WTC11 (cell line): ENCODE data around the gene NFKB1.

Source experiments
- ATF3 ChIP-seq: sonication (generic); formaldehyde crosslinking; conservative IDR thresholded peaks from 2 replicates; pipeline ENCODE4 v1.8.1; 2022; ENCODE audit warnings: mild to moderate bottlenecking, missing genetic modification reagents
- CBFB ChIP-seq: sonication (generic); formaldehyde crosslinking; IDR thresholded peaks from 2 replicates; pipeline ENCODE4 v1.8.1; 2022; ENCODE audit warnings: mild to moderate bottlenecking, low read depth, missing genetic modification reagents
- CREB1 ChIP-seq: sonication (generic); formaldehyde crosslinking; IDR thresholded peaks from 2 replicates; pipeline ENCODE4 v1.8.0; 2023; ENCODE audit warnings: mild to moderate bottlenecking, missing genetic modification reagents
- FOXP4 ChIP-seq: sonication (generic); formaldehyde crosslinking; IDR thresholded peaks from 2 replicates; pipeline ENCODE4 v1.8.0; 2022; ENCODE audit warnings: mild to moderate bottlenecking, missing genetic modification reagents
- GABPB1 ChIP-seq: sonication (generic); formaldehyde crosslinking; IDR thresholded peaks from 2 replicates; pipeline ENCODE4 v1.8.1; 2023; ENCODE audit warnings: mild to moderate bottlenecking, missing genetic modification reagents
- JUN ChIP-seq: sonication (generic); formaldehyde crosslinking; IDR thresholded peaks from 2 replicates; pipeline ENCODE4 v1.8.0; 2023; ENCODE audit warnings: mild to moderate bottlenecking, missing genetic modification reagents
- KAT7 ChIP-seq: sonication (generic); formaldehyde crosslinking; IDR thresholded peaks from 2 replicates; pipeline ENCODE4 v1.8.1; 2023; ENCODE audit warnings: missing genetic modification reagents, mild to moderate bottlenecking, borderline replicate concordance
- NFE2L1 ChIP-seq: sonication (generic); formaldehyde crosslinking; IDR thresholded peaks from 2 replicates; pipeline ENCODE4 v1.8.1; 2023; ENCODE audit warnings: missing genetic modification reagents
- SP1 ChIP-seq: sonication (generic); formaldehyde crosslinking; conservative IDR thresholded peaks from 2 replicates; pipeline ENCODE4 v1.8.1; 2022; ENCODE audit warnings: missing genetic modification reagents
- ZNF281 ChIP-seq: sonication (generic); formaldehyde crosslinking; IDR thresholded peaks from 2 replicates; pipeline ENCODE4 v1.8.0; 2023; ENCODE audit warnings: mild to moderate bottlenecking, missing genetic modification reagents
- TF ChIP-seq, protein P1 (sequence below): fragments of 200-600 bp; IDR thresholded peaks from 2 replicates; pipeline ENCODE4 v1.8.0; 2022; ENCODE audit warnings: antibody characterized with exemption
- TF ChIP-seq, protein P2 (sequence below): sonication (generic); formaldehyde crosslinking; IDR thresholded peaks from 2 replicates; pipeline ENCODE4 v1.8.0; 2022; ENCODE audit warnings: mild to moderate bottlenecking, missing genetic modification reagents
- TF ChIP-seq, protein P3 (sequence below): sonication (generic); formaldehyde crosslinking; IDR thresholded peaks from 2 replicates; pipeline ENCODE4 v1.8.1; 2023; ENCODE audit warnings: mild to moderate bottlenecking, moderate library complexity, missing genetic modification reagents
- TF ChIP-seq, protein P4 (sequence below): sonication (generic); formaldehyde crosslinking; IDR thresholded peaks from 2 replicates; pipeline ENCODE4 v1.8.1; 2022; ENCODE audit warnings: missing genetic modification reagents, borderline replicate concordance

- TF ChIP-seq CREB1 (no peak), NFE2L1 (CRISPR knock-in tag) (no peak), ATF3 (CRISPR knock-in tag) (no peak), JUN (CRISPR knock-in tag) (no peak), SP1 (CRISPR knock-in tag) (no peak), FOXP4 (CRISPR knock-in tag) (no peak), KAT7 (CRISPR knock-in tag) (no peak), GABPB1 (no peak), CBFB (CRISPR knock-in tag) (no peak), ZNF281 (CRISPR knock-in tag) (no peak)
- TF ChIP-seq, protein P1, sequence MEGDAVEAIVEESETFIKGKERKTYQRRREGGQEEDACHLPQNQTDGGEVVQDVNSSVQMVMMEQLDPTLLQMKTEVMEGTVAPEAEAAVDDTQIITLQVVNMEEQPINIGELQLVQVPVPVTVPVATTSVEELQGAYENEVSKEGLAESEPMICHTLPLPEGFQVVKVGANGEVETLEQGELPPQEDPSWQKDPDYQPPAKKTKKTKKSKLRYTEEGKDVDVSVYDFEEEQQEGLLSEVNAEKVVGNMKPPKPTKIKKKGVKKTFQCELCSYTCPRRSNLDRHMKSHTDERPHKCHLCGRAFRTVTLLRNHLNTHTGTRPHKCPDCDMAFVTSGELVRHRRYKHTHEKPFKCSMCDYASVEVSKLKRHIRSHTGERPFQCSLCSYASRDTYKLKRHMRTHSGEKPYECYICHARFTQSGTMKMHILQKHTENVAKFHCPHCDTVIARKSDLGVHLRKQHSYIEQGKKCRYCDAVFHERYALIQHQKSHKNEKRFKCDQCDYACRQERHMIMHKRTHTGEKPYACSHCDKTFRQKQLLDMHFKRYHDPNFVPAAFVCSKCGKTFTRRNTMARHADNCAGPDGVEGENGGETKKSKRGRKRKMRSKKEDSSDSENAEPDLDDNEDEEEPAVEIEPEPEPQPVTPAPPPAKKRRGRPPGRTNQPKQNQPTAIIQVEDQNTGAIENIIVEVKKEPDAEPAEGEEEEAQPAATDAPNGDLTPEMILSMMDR: no peak
- TF ChIP-seq, protein P2, sequence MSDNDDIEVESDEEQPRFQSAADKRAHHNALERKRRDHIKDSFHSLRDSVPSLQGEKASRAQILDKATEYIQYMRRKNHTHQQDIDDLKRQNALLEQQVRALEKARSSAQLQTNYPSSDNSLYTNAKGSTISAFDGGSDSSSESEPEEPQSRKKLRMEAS (CRISPR knock-in tag): no peak
- TF ChIP-seq, protein P3, sequence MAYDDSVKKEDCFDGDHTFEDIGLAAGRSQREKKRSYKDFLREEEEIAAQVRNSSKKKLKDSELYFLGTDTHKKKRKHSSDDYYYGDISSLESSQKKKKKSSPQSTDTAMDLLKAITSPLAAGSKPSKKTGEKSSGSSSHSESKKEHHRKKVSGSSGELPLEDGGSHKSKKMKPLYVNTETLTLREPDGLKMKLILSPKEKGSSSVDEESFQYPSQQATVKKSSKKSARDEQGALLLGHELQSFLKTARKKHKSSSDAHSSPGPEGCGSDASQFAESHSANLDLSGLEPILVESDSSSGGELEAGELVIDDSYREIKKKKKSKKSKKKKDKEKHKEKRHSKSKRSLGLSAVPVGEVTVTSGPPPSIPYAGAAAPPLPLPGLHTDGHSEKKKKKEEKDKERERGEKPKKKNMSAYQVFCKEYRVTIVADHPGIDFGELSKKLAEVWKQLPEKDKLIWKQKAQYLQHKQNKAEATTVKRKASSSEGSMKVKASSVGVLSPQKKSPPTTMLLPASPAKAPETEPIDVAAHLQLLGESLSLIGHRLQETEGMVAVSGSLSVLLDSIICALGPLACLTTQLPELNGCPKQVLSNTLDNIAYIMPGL (CRISPR knock-in tag): no peak
- TF ChIP-seq, protein P4, sequence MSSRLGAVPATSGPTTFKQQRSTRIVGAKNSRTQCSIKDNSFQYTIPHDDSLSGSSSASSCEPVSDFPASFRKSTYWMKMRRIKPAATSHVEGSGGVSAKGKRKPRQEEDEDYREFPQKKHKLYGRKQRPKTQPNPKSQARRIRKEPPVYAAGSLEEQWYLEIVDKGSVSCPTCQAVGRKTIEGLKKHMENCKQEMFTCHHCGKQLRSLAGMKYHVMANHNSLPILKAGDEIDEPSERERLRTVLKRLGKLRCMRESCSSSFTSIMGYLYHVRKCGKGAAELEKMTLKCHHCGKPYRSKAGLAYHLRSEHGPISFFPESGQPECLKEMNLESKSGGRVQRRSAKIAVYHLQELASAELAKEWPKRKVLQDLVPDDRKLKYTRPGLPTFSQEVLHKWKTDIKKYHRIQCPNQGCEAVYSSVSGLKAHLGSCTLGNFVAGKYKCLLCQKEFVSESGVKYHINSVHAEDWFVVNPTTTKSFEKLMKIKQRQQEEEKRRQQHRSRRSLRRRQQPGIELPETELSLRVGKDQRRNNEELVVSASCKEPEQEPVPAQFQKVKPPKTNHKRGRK (CRISPR knock-in tag): no peak
Measured at GRCh38 chr4:102503301-102503746, 2.2 kb downstream of the NFKB1 start.
